Stimulated activated effector memory CD8-positive, alpha-beta T cell treated with anti-CD3 and anti-CD28 coated beads, Interleukin-12 subunit alpha, Interleukin-12 subunit beta, amount 100 ng/mL, for 72 hours (primary cell): ENCODE measurements around the gene SPATA22.
"Not testable (repeated sequence)": the region's sequence is repeated elsewhere in the genome, so short reads cannot be mapped to it uniquely, and the experiment has no call there.

Experiments
- ATAC-seq: fragments of 150-1000 bp; cut with Tn5 transposase; 2 replicates; pipeline ENCODE4 v1.10.0; 2021
- DNase-seq, 2 donors: peaks; one replicate each; pipeline ENCODE4 v3.0.0; 2021 to 2022; ENCODE audit warnings: low spot score in 2 of 2
- H3K27ac Mint-ChIP-seq: one replicate; pipeline ENCODE4 v1.8.0; 2022; ENCODE audit warnings: mild to moderate bottlenecking, mixed read lengths
- H3K36me3 Mint-ChIP-seq: one replicate; pipeline ENCODE4 v1.8.0; 2022; ENCODE audit warnings: mild to moderate bottlenecking, mixed read lengths
- H3K4me1 Mint-ChIP-seq: one replicate; pipeline ENCODE4 v1.8.0; 2022; ENCODE audit warnings: mixed read lengths
- H3K4me3 Mint-ChIP-seq: one replicate; pipeline ENCODE4 v1.8.0; 2022; ENCODE audit warnings: mild to moderate bottlenecking, mixed read lengths
- H3K9me3 Mint-ChIP-seq: one replicate; pipeline ENCODE4 v1.8.0; 2022; ENCODE audit warnings: mixed read lengths

SPATA22 gene

DNA sequence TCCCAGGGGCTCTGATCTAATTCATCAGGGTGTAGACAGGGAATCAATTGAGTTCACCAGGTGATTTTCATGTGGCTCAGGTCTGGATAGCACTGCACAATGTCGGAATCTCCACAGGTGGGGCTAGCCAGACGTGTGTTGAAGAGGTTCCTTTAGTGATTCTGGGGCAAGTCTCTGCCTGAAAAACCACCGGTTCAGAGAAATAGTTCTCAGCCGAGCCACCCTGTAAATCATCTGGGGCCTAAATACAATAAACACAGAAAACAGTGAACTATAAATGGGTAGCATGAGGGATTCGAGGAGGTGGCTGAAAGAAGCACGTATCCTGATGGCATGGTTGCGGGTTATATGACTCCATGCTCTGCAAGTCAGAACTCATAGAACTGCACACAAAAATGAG lies 25.5 kb upstream of the SPATA22 start:
- Mint-ChIP-seq H3K36me3 (no peaks in the 10 kb centered on the region), H3K9me3 (no peaks in the 10 kb centered on the region), H3K27ac (no peak overlapping the region)

GRCh38 chr17:3485481-3486068 lies 14.0 kb upstream of the SPATA22 start:
- Mint-ChIP-seq H3K27ac (no peak overlapping the region), H3K36me3 (no peaks in the 10 kb centered on the region), H3K4me1 (no peaks in the 10 kb centered on the region), H3K4me3 (no peak overlapping the region), H3K9me3 (no peaks in the 10 kb centered on the region)
- DNase-seq (no peak), ATAC-seq (no peak)

More for the DNA sequence above, 25.5 kb upstream of the SPATA22 start:
- Mint-ChIP-seq H3K4me3 (no peak overlapping the region), H3K4me1 (no peaks in the 10 kb centered on the region)
- DNase-seq = no peak
- no peak for ATAC-seq

- Mint-ChIP-seq H3K27ac (no peak overlapping the region), H3K36me3 (no peaks in the 10 kb centered on the region), H3K4me1 (no peaks in the 10 kb centered on the region), H3K4me3 (no peak overlapping the region), H3K9me3 (no peaks in the 10 kb centered on the region)
- ATAC-seq (no peak), DNase-seq (no peak)
These were observed 11.2 kb upstream of the SPATA22 start for GRCh38 chr17:3482852-3483251.

- no peak for ATAC-seq
- Mint-ChIP-seq H3K4me3 (no peak overlapping the region), H3K4me1 (peaks cover 6% of the 10 kb centered on the region), H3K36me3 (no peaks in the 10 kb centered on the region), H3K27ac (no peak overlapping the region), H3K9me3 (no peaks in the 10 kb centered on the region)
- no peak for DNase-seq
These were observed 8.4 kb upstream of the SPATA22 start for GRCh38 chr17:3479988-3480387.

GRCh38 chr17:3475812-3476610 lies 4.4 kb upstream of the SPATA22 start, which contains the start of gene ASPA:
TSS of gene ASPA (plus strand) at chr17:3475997. CDS start at chr17:3476160, 163 bp downstream.
- H3K9me3 Mint-ChIP-seq = no peaks in the 10 kb centered on the region
- no peak for DNase-seq
- H3K36me3 Mint-ChIP-seq = no peaks in the 10 kb centered on the region
- H3K4me3 Mint-ChIP-seq = no peak within 1 kb of the TSS
- ATAC-seq = no peak
- no peak within 1 kb of the TSS for H3K27ac Mint-ChIP-seq
- peaks cover 6% of the 10 kb centered on the region for H3K4me1 Mint-ChIP-seq

GRCh38 chr17:3475251-3475685 lies 3.6 kb upstream of the SPATA22 start:
- peaks cover 6% of the 10 kb centered on the region for H3K4me1 Mint-ChIP-seq
- H3K9me3 Mint-ChIP-seq = no peaks in the 10 kb centered on the region
- H3K36me3 Mint-ChIP-seq = no peaks in the 10 kb centered on the region
- DNase-seq (no peak), ATAC-seq (no peak)
- H3K27ac Mint-ChIP-seq = no peak overlapping the region
- H3K4me3 Mint-ChIP-seq = no peak overlapping the region

DNA sequence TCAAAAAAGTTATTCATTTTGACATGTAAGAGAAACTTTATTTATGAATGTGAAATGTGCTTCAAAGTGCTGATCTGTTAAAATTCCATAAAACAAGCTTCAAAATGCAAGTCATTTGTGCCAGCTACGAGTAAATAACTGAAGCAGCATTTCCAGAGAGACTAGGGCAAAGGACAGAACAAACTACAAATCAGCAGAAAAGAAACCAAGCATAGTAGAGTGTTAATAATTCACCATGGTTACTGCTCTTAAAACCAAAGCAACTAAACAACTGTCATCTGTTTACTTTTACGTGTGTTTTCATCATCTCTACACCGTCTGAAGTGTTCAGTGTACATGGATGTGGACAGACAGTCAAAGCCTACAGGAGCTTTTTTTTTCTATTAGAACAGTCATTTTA lies 2.6 kb upstream of the SPATA22 start:
- Mint-ChIP-seq H3K4me1 (peaks cover 6% of the 10 kb centered on the region), H3K4me3 (no peak overlapping the region)
- no peak for DNase-seq

DNA sequence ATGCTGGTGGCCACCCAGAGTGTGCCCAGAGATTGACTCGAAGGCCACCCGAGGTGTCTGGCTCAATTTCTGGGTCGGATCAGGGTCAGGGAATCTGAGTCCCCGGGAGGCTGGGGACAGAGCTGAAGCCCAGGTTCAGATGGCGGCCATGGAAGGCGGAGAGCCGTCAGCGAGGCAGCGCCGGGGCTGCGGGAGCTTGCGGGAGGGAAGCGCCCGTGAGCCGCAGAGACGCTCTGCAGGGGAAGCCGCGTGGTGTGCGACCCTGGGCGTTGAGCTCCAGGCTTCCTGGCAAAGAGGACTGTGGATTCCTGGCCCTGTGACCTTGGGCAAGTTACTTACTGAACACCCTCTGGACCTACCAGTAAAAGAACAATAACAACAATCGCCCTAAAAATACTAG lies 518 bp upstream of the SPATA22 start:
- no peak overlapping the region for H3K27ac Mint-ChIP-seq
- no peak overlapping the region for H3K4me3 Mint-ChIP-seq
- ATAC-seq (no peak), DNase-seq (no peak)
- no peaks in the 10 kb centered on the region for H3K36me3 Mint-ChIP-seq
- H3K4me1 Mint-ChIP-seq = peaks cover 6% of the 10 kb centered on the region
- H3K9me3 Mint-ChIP-seq = no peaks in the 10 kb centered on the region

More for the DNA sequence above, 2.6 kb upstream of the SPATA22 start:
- no peak for ATAC-seq
- Mint-ChIP-seq H3K9me3 (no peaks in the 10 kb centered on the region), H3K36me3 (no peaks in the 10 kb centered on the region), H3K27ac (no peak overlapping the region)

- DNase-seq (no peak), ATAC-seq (no peak)
- no peaks in the 10 kb centered on the region for H3K9me3 Mint-ChIP-seq
- H3K4me1 Mint-ChIP-seq = no peaks in the 10 kb centered on the region
- H3K27ac Mint-ChIP-seq = no peak overlapping the region
- H3K36me3 Mint-ChIP-seq = no peaks in the 10 kb centered on the region
- H3K4me3 Mint-ChIP-seq = no peak overlapping the region
These were observed 2.1 kb downstream of the SPATA22 start for GRCh38 chr17:3469529-3469928.

DNA sequence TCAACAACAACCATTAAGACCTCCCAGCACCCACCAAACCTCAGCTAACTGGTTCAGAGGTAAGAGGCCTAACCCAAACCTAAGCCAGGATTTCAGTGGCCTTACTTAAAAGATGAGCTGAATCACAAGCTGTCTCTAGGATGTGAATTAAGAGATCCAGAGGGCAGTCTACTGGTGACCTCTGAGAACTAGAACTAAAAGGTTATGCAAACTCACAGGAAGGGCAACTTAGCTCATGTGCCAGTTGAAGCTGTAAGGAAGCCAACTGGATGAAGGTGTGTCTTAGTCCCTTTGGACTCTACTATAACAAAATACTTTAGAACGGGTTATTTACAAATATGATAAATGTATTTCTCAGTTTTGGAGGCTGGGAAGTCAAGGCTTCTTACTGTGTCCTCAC lies 5.3 kb downstream of the SPATA22 start:
- not testable (repeated sequence) for H3K9me3 Mint-ChIP-seq, H3K27ac Mint-ChIP-seq, ATAC-seq

GRCh38 chr17:3448059-3448665 lies 23.5 kb downstream of the SPATA22 start:
- no peaks in the 10 kb centered on the region for H3K9me3 Mint-ChIP-seq
- no peak for DNase-seq
- no peaks in the 10 kb centered on the region for H3K4me1 Mint-ChIP-seq
- no peak overlapping the region for H3K27ac Mint-ChIP-seq
- H3K4me3 Mint-ChIP-seq = no peak overlapping the region
- ATAC-seq = no peak
- peaks cover 5% of the 10 kb centered on the region for H3K36me3 Mint-ChIP-seq

More for the DNA sequence above, 5.3 kb downstream of the SPATA22 start:
- DNase-seq, H3K36me3 Mint-ChIP-seq, H3K4me1 Mint-ChIP-seq, H3K4me3 Mint-ChIP-seq: not testable (repeated sequence)

GRCh38 chr17:3447625-3448024 lies 24.0 kb downstream of the SPATA22 start:
- Mint-ChIP-seq H3K36me3 (peaks cover 5% of the 10 kb centered on the region), H3K4me1 (no peaks in the 10 kb centered on the region), H3K4me3 (no peak overlapping the region), H3K9me3 (no peaks in the 10 kb centered on the region), H3K27ac (no peak overlapping the region)
- DNase-seq (no peak), ATAC-seq (peak; percentile 42)

DNA sequence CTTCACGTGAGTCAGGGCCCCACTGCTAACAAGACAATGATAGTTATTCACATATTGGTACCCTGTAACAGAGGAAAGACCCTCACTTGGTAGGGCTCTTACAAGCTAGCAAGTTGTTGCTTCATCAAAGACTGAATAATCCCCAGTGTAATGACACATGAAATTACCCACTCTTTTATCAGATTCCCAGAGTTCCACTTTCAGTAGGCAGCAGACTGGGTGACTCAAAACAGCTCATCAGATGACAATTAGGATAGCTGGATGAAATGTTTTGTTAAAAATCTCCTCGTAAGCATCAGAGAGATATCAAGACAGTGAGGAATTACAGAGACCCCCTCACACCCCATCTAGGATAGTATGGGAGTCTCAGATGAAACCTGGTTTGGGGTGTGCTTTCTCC lies 31.2 kb downstream of the SPATA22 start:
- H3K27ac Mint-ChIP-seq = no peak overlapping the region
- H3K9me3 Mint-ChIP-seq = no peaks in the 10 kb centered on the region
- no peak for DNase-seq
- H3K36me3 Mint-ChIP-seq = no peaks in the 10 kb centered on the region
- H3K4me1 Mint-ChIP-seq = no peaks in the 10 kb centered on the region
- H3K4me3 Mint-ChIP-seq = no peak overlapping the region
- ATAC-seq = no peak

DNA sequence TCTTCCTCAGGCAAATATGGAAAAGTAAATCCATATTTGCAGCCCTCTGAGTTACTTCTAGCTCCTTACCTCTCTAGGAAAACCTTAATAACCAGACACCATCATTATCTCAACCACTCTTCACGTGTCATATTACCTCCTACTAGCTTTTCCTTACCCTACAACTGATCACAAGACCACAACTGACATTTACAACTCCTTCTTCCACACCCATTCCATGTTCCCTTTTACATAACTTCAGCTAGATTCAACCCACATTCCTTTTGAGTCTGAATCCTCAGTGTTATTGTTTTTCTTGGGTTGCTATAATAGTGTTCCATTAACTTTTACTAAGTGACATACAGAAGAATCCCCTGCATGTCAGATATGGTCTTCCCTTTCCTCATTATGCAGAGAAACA lies 33.3 kb downstream of the SPATA22 start:
- H3K36me3 Mint-ChIP-seq = no peaks in the 10 kb centered on the region
- ATAC-seq (no peak), DNase-seq (no peak)
- no peaks in the 10 kb centered on the region for H3K4me1 Mint-ChIP-seq
- H3K9me3 Mint-ChIP-seq = no peaks in the 10 kb centered on the region
- H3K27ac Mint-ChIP-seq = no peak overlapping the region
- no peak overlapping the region for H3K4me3 Mint-ChIP-seq

DNA sequence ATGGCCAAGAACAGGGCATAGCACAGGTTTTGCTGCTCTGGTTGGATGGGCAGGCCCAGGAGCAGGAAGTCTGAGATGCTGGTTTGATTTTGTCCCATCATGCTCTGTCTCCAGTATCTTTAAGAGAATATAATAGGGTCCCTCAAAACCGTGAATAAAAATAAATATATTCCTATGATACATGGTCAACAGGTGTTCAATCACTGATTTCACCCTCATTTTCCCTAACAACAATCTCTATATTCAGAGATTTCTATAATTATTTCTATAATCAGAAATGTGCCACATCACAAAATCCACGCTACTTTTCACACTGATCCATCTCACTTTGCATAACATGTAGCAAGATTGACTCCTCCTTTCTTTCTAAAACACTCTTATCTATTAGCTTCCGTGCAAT lies 37.9 kb downstream of the SPATA22 start, which contains the start of gene OR1E2:
TSS of gene OR1E2 (minus strand) at position 101 of the 400 bp plus-strand sequence. CDS start at position 101, 0 bp downstream.
- Mint-ChIP-seq H3K9me3 (no peaks in the 10 kb centered on the region), H3K4me1 (no peaks in the 10 kb centered on the region), H3K27ac (no peak within 1 kb of the TSS), H3K36me3 (no peaks in the 10 kb centered on the region), H3K4me3 (no peak within 1 kb of the TSS)
- DNase-seq = no peak
- ATAC-seq = no peak

- H3K36me3 Mint-ChIP-seq, DNase-seq, H3K4me3 Mint-ChIP-seq, H3K4me1 Mint-ChIP-seq, H3K27ac Mint-ChIP-seq, H3K9me3 Mint-ChIP-seq: not testable (repeated sequence)
- ATAC-seq = peak; percentile 40
These were observed 38.4 kb downstream of the SPATA22 start for GRCh38 chr17:3433215-3433614.
